Forelimb muscle (tissue), 1 donor: ENCODE data around the gene UGP2. TPM values are rescaled to one million over a fixed set of nuclear protein-coding genes. Genes with fewer than 3 reads are reported as not detected.
"Not testable (repeated sequence)": the region's sequence is repeated elsewhere in the genome, so short reads cannot be mapped to it uniquely, and the experiment has no call there.

Experiments used
- DNase-seq: peaks from one replicate; pipeline ENCODE4 v3.0.0-alpha.2; 2013; ENCODE audit warnings: low read depth
- polyA plus RNA-seq: library from polyadenylated mRNA; unstranded; fragments of 120-200 nt; gene quantifications from one replicate; pipeline ENCODE4 v1.2.1, GENCODE V29; 2013; ENCODE audit not compliant: insufficient read length

The UGP2 gene
- polyA plus RNA-seq, 1 donor, result 271 TPM

- no peak for DNase-seq
Measured at GRCh38 chr2:63893163-63893562, 51.5 kb downstream of the UGP2 start.

DNA sequence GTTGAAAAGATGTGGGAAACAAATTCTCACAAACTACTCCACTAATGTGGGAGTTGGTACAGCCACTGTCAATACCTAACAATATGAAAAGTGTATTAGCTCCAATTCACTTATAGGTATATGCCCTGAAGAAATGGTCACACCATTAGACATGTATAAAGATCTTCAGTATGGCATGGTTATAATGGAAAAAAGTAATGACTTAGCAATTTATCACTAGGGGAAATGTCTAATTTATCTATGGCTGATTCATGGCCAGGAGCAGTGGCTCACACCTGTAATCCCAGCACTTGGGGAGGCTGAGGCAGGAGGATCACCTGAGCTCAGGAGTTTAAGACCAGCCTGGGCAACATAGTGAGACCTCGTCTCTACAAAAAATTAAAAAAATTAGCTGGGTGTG lies 52.5 kb downstream of the UGP2 start:
- DNase-seq, result no peak

- no peak for DNase-seq
Measured at GRCh38 chr2:63898839-63899238, 57.1 kb downstream of the UGP2 start.

DNA sequence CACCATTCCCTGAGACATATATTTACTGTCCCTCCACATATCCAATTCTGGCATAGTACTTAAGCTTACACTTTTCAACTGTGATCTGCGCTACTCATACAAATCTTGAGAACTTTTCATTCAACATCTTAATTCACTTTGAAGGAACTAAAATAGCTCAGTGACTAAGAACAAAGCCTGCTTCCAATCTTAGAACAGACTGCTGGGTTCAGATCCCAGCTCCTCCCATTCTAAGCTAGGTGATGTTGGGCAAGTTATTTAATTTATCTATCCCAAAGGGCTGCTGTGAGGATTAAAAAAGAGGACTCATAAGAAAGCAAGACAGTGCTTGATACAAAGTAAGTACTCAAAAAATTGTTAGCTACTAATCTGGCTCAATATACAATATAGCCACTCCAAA lies 57.9 kb downstream of the UGP2 start:
- no peak for DNase-seq

GRCh38 chr2:63902149-63902548 lies 60.5 kb downstream of the UGP2 start:
- DNase-seq, result no peak

- no peak for DNase-seq
Measured at GRCh38 chr2:63903003-63903402, 61.3 kb downstream of the UGP2 start.

DNA sequence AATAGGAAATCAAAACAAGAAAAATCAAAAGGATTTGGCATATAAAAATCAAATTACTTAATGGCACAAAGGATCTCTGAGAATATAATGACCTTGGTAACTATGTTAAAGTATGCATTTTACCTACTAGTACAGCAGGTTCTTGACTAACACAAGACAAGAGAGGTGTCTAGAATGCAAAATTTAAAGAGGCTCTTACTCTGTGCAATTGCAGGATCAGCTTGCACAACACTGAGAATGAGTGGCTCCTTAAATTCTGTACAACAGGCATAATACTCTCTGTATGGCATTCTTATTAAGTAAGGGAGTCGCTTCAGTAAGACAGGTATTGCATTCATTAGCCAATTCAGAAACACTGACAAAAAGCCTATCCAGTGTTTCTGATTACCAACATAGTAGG lies 72.6 kb downstream of the UGP2 start:
- no peak for DNase-seq

GRCh38 chr2:63926815-63927214 lies 85.1 kb downstream of the UGP2 start:
- no peak for DNase-seq

GRCh38 chr2:63932104-63932503 lies 90.4 kb downstream of the UGP2 start:
- not testable (repeated sequence) for DNase-seq

Other genes with a start within 250 kb of the UGP2 start
- gene VPS54, start 177.5 kb downstream of the UGP2 start, polyA plus RNA-seq, result 22.7 TPM